ENCODE measurements around the gene GADD45G.

GRCh38 chr9:89610391-89610925 lies 5.6 kb downstream of the GADD45G start:
- TF ChIP-seq EP300 (IDR thresholded peaks at IDR 0.05; ENCODE audit: borderline replicate concordance in 1 of 2, low read depth in 2 of 2, low read length in 2 of 2) (no peak), EZH2 (IDR thresholded peaks at IDR 0.05; ENCODE audit: low read depth, low read length, severe bottlenecking) (no peak), JUND (IDR thresholded peaks at IDR 0.05; ENCODE audit: low read length) (no peak), POLR2A (IDR thresholded peaks at IDR 0.05; ENCODE audit: control extremely low read depth in 1 of 2, low read depth in 2 of 2, low read length in 2 of 2) (no peak), CHD2 (IDR thresholded peaks at IDR 0.05; ENCODE audit: low read length) (no peak), CBX5 (IDR thresholded peaks at IDR 0.05; ENCODE audit: low read depth, low read length) (no peak), TBP (IDR thresholded peaks at IDR 0.05; ENCODE audit: low read depth, low read length) (no peak), YY1 (IDR thresholded peaks at IDR 0.05; ENCODE audit: low read depth, low read length) (no peak), HDAC2 (IDR thresholded peaks at IDR 0.05; ENCODE audit: borderline replicate concordance in 1 of 2, low read depth in 2 of 2, low read length in 2 of 2) (no peak), CTCF (IDR thresholded peaks at IDR 0.05; ENCODE audit: control extremely low read depth in 1 of 3, insufficient read depth in 1 of 3, low read depth in 1 of 3, low read length in 3 of 3) (no peak), ATF3 (IDR thresholded peaks at IDR 0.05; ENCODE audit: insufficient read depth, low read depth, low read length) (no peak)
